Endothelial cell of umbilical vein (primary cell): Measurements from ENCODE around the gene B3GALNT2. TPM values are rescaled to one million over a fixed set of nuclear protein-coding genes. Genes with fewer than 3 reads are reported as not detected.

ENCODE experiments used
- BruUV-seq: library from RNA; stranded (reverse); fragments of 400-500 nt; replicated peaks from 2 replicates; lab custom pipeline; 2021; lab: Mats Ljungman, UMichigan
- CTCF ChIA-PET: fragments of 300-600, 350-600 bp; sonication (Branson Sonifier 250); formaldehyde crosslinking; loops from one replicate; lab custom pipeline; 2021; ENCODE audit warnings: antibody characterized with exemption, inconsistent platforms; lab: Charles Lee
- POLR2A ChIA-PET: fragments of 300-600, 350-600 bp; sonication (Branson Sonifier 250); formaldehyde crosslinking; loops from one replicate; lab custom pipeline; 2021; ENCODE audit warnings: antibody characterized with exemption, inconsistent platforms; lab: Charles Lee
- DNase-seq: peaks from one replicate; pipeline ENCODE4 v3.0.0-alpha.2; 2011; ENCODE audit warnings: low read depth, low spot score
- FAIRE-seq: peaks from 2 replicates; lab custom pipeline; 2011; peaks lifted over from hg19 to GRCh38; lab: Jason Lieb, UNC
- H2AFZ ChIP-seq: 2 replicates; pipeline ENCODE4 v1.6.0; 2012; ENCODE audit warnings: low read depth, low read length, control low read depth, inconsistent platforms
- H3K27ac ChIP-seq: 2 replicates; pipeline ENCODE4 v1.5.1; 2011; ENCODE audit warnings: low read depth, mild to moderate bottlenecking, control low read depth, low read length, moderate library complexity; ENCODE audit not compliant: insufficient read depth
- H3K27me3 ChIP-seq, 2 experiments: 2 replicates each; pipeline versions ENCODE4 v1.6.0 to v1.6.1; 2011; ENCODE audit warnings: low read length in 2 of 2, mixed read lengths in 1 of 2; ENCODE audit not compliant: control insufficient read depth in 2 of 2, insufficient read depth in 2 of 2
- H3K36me3 ChIP-seq, 2 experiments: 2 replicates in 1 of 2; 3 replicates in 1 of 2; pipeline ENCODE4 v1.5.1; 2011; ENCODE audit warnings: low read length in 2 of 2, mild to moderate bottlenecking in 1 of 2, moderate library complexity in 1 of 2; ENCODE audit not compliant: control insufficient read depth in 2 of 2, insufficient read depth in 2 of 2; ENCODE audit errors: extremely low read depth in 1 of 2
- H3K4me1 ChIP-seq: 3 replicates; pipeline ENCODE4 v1.5.1; 2011; ENCODE audit warnings: mild to moderate bottlenecking, low read length; ENCODE audit not compliant: control insufficient read depth, insufficient read depth; ENCODE audit errors: extremely low read depth
- H3K4me2 ChIP-seq: 2 replicates; pipeline ENCODE4 v1.6.1; 2011; ENCODE audit warnings: low read length, control low read depth, mixed read lengths; ENCODE audit not compliant: insufficient read depth
- H3K4me3 ChIP-seq, 3 experiments: fragments of 200-600 bp in 1 of 3; sonication (generic), shearing (Covaris generic) in 1 of 3; replicated peaks in 1 of 3; 2 replicates each; pipeline ENCODE4 v1.5.1; 2011 to 2016; ENCODE audit warnings: control low read depth in 3 of 3, low read length in 3 of 3, mild to moderate bottlenecking in 2 of 3, inconsistent platforms in 1 of 3, low read depth in 1 of 3, moderate library complexity in 1 of 3; ENCODE audit not compliant: insufficient read depth in 1 of 3
- H3K79me2 ChIP-seq: 2 replicates; pipeline ENCODE4 v1.6.0; 2012; ENCODE audit warnings: low read length, inconsistent platforms; ENCODE audit not compliant: control insufficient read depth, insufficient read depth
- H3K9ac ChIP-seq: replicated peaks from 2 replicates; pipeline ENCODE3; 2011; ENCODE audit warnings: low read length, control low read depth; ENCODE audit not compliant: insufficient read depth; ENCODE audit errors: extremely low read depth
- H3K9me1 ChIP-seq: replicated peaks from 3 replicates; pipeline ENCODE4 v1.6.0; 2011; ENCODE audit warnings: mild to moderate bottlenecking, low read length; ENCODE audit not compliant: control insufficient read depth, insufficient read depth; ENCODE audit errors: extremely low read depth
- H3K9me3 ChIP-seq: replicated peaks from 2 replicates; pipeline ENCODE4 v1.5.1; 2012; ENCODE audit warnings: low read length, inconsistent platforms; ENCODE audit not compliant: control insufficient read depth, insufficient read depth
- H4K20me1 ChIP-seq: replicated peaks from 2 replicates; pipeline ENCODE3; 2011; ENCODE audit warnings: mild to moderate bottlenecking, low read length; ENCODE audit not compliant: control insufficient read depth, insufficient read depth; ENCODE audit errors: extremely low read depth
- EZH2 ChIP-seq: IDR thresholded peaks from 2 replicates; pipeline ENCODE4 v1.6.1; 2012; ENCODE audit warnings: borderline replicate concordance, low read depth, mild to moderate bottlenecking, moderate library complexity, low read length, inconsistent platforms; ENCODE audit not compliant: severe bottlenecking
- FOS ChIP-seq: IDR thresholded peaks from 2 replicates; pipeline ENCODE4 v1.6.1; 2011; ENCODE audit warnings: mild to moderate bottlenecking, low read length, moderate library complexity, borderline replicate concordance; ENCODE audit not compliant: insufficient read depth
- GATA2 ChIP-seq: IDR thresholded peaks from 2 replicates; pipeline ENCODE4 v1.7.0; 2011; ENCODE audit warnings: low read depth, mild to moderate bottlenecking, moderate library complexity, mixed read lengths, low read length; ENCODE audit not compliant: insufficient read length, insufficient read depth
- JUN ChIP-seq: IDR thresholded peaks from 2 replicates; pipeline ENCODE4 v1.6.1; 2011; ENCODE audit warnings: borderline replicate concordance, low read depth; ENCODE audit not compliant: insufficient read length, insufficient read depth
- MYC ChIP-seq: IDR thresholded peaks from one replicate; pipeline ENCODE4 v1.6.1; 2011; ENCODE audit warnings: mild to moderate bottlenecking, low read depth, low read length
- POLR2A ChIP-seq: IDR thresholded peaks from 2 replicates; pipeline ENCODE4 v1.6.1; 2012; ENCODE audit warnings: low read depth, mild to moderate bottlenecking, control low read depth, low read length
- POLR2AphosphoS5 ChIP-seq: IDR thresholded peaks from 2 replicates; pipeline ENCODE4 v1.6.1; 2012; ENCODE audit warnings: low read depth, mild to moderate bottlenecking, control low read depth, low read length, moderate library complexity; ENCODE audit not compliant: insufficient read depth
- dilution Hi-C: fragments of 300-500 bp; cut with MboI; formaldehyde crosslinking; loops from one replicate; pipeline ENCODE4 v1.15.0; 2019; ENCODE audit warnings: low sequenced_read_pairs; ENCODE audit not compliant: extremely low pct_ligation_motif_present
- intact Hi-C: fragments of 100-400 bp; cut with micrococcal nuclease; formaldehyde crosslinking; loops from one replicate; pipeline ENCODE4 v1.10.0; 2022
- polyA plus RNA-seq, 4 experiments: library from polyadenylated mRNA; depleted of rRNA in 3 of 4; stranded (reverse) in 3 of 4; unstranded in 1 of 4; fragments of >200 nt; gene quantifications; 2 replicates each; pipeline versions ENCODE4 v1.2.1 to v1.2.3, GENCODE V29; 2011 to 2012; ENCODE audit warnings: missing spikeins in 1 of 4
- total RNA-seq: library from RNA; stranded (reverse); gene quantifications from 2 replicates; pipeline ENCODE4 v1.2.3, GENCODE V29; 2021
- TF ChIP-seq, protein P1 (sequence below), 2 donors: IDR thresholded peaks; 1 replicate in 1 of 2; 2 replicates in 1 of 2; pipeline ENCODE4 v1.5.1; 2011; ENCODE audit warnings: low read length in 2 of 2, mild to moderate bottlenecking in 2 of 2, moderate library complexity in 2 of 2, control low read depth in 1 of 2, inconsistent platforms in 1 of 2, low read depth in 1 of 2; ENCODE audit not compliant: insufficient read depth in 1 of 2; ENCODE audit errors: extremely low read depth in 1 of 2
- TF ChIP-seq, protein P2 (sequence below): IDR thresholded peaks from 2 replicates; pipeline ENCODE4 v1.6.1; 2011; ENCODE audit not compliant: insufficient read depth, insufficient read length

Gene B3GALNT2
- total and polyA plus RNA-seq, 2 donors (not counting 3 experiments of a cell fraction or from before 2014, with no cell fraction given) = 12.0 to 32.2 TPM

DNA sequence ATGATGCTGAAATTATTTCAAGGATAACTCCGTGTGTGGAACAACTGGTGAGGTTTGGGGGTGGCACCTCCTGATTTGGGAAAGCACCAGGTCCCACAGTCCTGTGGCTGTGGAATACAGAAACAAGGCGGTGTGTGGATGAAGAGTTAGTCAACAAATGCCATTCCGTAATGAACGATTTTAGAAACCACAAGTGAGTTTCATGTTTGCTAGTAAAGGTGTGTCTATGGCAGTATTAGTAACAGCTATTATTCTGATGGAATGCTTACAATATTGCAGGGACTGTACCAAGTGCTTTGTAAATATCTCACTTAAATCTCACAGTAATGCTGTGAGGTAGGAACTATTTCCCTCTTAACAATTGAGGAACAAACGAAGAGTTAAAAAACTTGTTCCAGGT lies 53.8 kb downstream of the B3GALNT2 start:
- no peaks in the 10 kb centered on the region for H4K20me1 ChIP-seq
- no peak overlapping the region for H2AFZ ChIP-seq
- no peak overlapping the region for H3K4me2 ChIP-seq
- H3K9me1 ChIP-seq = no peaks in the 10 kb centered on the region
- no peak overlapping the region for H3K9ac ChIP-seq
- intact Hi-C loops = no loop called here
- H3K27me3 ChIP-seq = no peaks in the 10 kb centered on the region
- peaks cover 15 to 16% of the 10 kb centered on the region in 2 experiments for H3K36me3 ChIP-seq
- H3K27ac ChIP-seq = no peak overlapping the region
- dilution Hi-C loops = no loop called here
- POLR2A ChIA-PET = no interaction called here
- no TSS peak for BruUV-seq
- no peaks in the 10 kb centered on the region for H3K4me1 ChIP-seq
- DNase-seq (no peak), FAIRE-seq (no peak)
- CTCF ChIA-PET = no interaction called here
- no peaks in the 10 kb centered on the region for H3K79me2 ChIP-seq
- H3K4me3 ChIP-seq = no peak overlapping the region
- TF ChIP-seq POLR2AphosphoS5 (no peak), POLR2A (no peak), MYC (no peak), EZH2 (no peak), GATA2 (no peak), FOS (no peak), JUN (no peak)
- TF ChIP-seq, protein P1, sequence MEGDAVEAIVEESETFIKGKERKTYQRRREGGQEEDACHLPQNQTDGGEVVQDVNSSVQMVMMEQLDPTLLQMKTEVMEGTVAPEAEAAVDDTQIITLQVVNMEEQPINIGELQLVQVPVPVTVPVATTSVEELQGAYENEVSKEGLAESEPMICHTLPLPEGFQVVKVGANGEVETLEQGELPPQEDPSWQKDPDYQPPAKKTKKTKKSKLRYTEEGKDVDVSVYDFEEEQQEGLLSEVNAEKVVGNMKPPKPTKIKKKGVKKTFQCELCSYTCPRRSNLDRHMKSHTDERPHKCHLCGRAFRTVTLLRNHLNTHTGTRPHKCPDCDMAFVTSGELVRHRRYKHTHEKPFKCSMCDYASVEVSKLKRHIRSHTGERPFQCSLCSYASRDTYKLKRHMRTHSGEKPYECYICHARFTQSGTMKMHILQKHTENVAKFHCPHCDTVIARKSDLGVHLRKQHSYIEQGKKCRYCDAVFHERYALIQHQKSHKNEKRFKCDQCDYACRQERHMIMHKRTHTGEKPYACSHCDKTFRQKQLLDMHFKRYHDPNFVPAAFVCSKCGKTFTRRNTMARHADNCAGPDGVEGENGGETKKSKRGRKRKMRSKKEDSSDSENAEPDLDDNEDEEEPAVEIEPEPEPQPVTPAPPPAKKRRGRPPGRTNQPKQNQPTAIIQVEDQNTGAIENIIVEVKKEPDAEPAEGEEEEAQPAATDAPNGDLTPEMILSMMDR (IDR thresholded peaks at IDR 0.05; ENCODE audit: extremely low read depth in 1 of 2, insufficient read depth in 1 of 2, low read depth in 1 of 2, low read length in 2 of 2) = no peak
- TF ChIP-seq, protein P2, sequence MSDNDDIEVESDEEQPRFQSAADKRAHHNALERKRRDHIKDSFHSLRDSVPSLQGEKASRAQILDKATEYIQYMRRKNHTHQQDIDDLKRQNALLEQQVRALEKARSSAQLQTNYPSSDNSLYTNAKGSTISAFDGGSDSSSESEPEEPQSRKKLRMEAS = no peak
- H3K9me3 ChIP-seq = no peaks in the 10 kb centered on the region
